Measurements from ENCODE around the gene LOXL4.

LOXL4 gene

DNA sequence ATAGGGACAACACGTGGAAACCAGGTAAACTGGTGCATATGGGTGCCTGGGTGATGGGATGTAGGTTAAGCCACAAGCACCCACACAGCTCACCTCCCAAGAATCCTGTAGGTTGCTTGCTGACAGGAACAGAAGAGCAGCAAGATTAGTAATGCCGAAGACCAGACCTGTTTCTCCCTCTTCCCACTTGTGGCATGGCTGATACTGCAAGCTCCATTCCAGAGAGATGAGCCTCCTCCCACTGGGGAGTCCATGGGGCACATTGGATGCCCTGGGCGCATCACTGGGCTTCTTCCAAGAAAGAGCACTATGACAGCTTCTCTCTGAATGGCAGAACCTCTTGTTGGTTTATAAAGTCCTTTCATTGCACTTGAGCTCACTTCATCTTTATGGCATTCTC lies 44.4 kb upstream of the LOXL4 start:
- DNase-seq (ENCODE audit: low read depth): no peak
- TF ChIP-seq, protein P1, sequence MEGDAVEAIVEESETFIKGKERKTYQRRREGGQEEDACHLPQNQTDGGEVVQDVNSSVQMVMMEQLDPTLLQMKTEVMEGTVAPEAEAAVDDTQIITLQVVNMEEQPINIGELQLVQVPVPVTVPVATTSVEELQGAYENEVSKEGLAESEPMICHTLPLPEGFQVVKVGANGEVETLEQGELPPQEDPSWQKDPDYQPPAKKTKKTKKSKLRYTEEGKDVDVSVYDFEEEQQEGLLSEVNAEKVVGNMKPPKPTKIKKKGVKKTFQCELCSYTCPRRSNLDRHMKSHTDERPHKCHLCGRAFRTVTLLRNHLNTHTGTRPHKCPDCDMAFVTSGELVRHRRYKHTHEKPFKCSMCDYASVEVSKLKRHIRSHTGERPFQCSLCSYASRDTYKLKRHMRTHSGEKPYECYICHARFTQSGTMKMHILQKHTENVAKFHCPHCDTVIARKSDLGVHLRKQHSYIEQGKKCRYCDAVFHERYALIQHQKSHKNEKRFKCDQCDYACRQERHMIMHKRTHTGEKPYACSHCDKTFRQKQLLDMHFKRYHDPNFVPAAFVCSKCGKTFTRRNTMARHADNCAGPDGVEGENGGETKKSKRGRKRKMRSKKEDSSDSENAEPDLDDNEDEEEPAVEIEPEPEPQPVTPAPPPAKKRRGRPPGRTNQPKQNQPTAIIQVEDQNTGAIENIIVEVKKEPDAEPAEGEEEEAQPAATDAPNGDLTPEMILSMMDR (IDR thresholded peaks at IDR 0.05; ENCODE audit: insufficient read depth, low read depth, low read length, missing control alignments): no peak

DNA sequence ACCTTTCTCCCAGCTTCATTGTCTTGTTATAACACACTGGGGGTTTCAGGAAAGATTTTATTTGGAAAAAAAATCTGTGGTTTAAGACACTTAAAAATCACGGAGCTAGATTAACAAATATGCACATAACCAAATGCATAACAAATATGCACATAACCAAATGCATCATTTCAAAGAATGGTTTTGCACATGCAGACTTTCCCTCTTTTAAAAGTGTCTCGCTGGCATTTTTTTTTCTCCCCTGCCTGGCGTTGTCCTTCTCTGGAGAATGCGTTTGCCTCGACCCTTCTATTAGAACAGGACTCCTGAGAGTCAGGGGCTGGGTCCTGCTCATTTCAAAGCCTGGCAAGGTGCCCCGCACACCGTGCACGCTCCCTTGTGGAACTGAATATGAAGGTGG lies 42.7 kb upstream of the LOXL4 start:
- H3K4me3 ChIP-seq (ENCODE audit: low read length): no peak overlapping the region
- no peak for DNase-seq (ENCODE audit: low read depth)
- TF ChIP-seq, protein P1 (IDR thresholded peaks at IDR 0.05; ENCODE audit: insufficient read depth, low read depth, low read length, missing control alignments): no peak

More for the DNA sequence above, 44.4 kb upstream of the LOXL4 start:
- no peak overlapping the region for H3K4me3 ChIP-seq (ENCODE audit: low read length)

DNA sequence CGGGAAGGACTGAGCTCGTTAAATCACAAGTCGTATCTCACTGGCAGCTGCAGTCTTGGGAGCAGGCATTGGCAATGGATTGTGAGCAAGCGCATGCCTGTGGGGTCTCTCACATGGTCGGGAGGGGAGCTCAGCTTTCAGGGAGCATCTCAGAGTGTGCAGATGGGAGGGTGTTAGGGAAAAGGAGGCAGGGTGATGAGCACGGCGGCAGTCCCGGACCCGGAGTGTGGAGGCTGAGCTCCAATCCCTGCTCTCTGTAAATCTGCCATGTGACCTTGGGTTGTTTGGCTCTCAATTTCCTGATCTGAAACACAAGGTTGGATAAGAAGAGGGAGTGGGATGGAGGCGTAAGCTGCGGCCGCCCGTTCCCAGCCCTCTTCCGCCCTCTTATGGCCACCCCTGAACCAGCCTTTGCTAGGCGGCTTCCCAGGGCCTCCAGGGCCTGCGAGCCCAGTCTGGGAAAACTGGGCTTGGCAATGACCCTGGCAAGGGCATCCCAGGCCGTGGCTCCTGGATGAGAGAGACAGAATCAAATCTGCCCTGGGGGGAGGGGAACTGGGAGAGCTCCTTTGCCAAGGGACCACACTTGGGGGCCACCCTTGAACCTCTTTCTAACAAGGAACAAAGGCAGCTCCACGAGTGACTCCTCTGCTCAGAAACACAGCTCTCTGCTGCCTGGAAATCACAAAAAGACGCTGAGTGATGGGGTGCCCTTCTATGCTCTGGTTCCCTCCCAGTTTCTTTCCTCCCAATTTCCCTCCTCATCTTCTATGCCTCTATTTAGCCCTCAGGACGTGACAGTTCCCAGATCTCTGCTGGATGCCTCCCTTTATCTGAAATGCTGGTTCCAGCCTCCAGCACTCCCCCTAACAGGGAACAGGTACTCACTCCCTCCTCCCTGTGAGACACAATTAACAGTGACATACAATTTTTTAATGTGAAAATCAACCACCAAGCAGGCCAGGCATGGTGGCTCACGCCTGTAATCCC lies 41.7 kb upstream of the LOXL4 start:
- peak; percentile 69 for DNase-seq (ENCODE audit: low read depth)
- TF ChIP-seq, protein P1 (IDR thresholded peaks at IDR 0.05; ENCODE audit: insufficient read depth, low read depth, low read length, missing control alignments): peak; percentile 82
- no peak overlapping the region for H3K4me3 ChIP-seq (ENCODE audit: low read length)

DNA sequence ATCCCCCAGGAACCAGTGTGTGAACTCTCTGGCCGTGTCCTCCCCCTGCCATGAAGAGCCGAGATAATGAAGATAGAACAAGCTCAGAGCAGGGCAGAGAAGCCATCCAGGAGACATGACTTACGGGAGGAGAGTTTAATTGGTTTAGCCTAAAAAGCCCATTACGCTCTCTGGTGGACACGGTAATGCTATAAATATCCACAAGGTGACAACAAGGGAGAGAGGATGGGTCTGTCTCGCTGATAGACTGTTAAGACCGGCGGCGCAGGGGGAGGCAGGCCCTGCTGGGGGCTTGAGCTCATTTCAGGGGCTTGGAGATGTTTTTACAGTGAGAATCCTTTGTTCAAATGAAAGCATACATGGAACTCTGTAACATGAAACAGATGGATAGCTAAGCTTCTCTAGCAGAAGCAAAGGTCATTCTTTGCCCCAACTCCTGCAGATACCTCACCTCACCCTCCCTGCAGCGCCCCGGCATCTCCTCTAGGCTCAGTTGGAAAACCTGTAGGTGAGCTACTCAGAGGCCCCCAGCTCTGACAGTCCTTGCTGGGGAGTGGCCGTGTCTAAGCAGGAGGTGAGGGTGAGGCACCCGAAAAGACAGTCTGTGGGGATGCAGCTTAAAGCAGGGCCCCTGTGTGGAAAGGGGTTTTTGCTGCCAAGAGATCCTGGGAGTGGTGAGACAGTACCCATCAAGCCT lies 40.8 kb upstream of the LOXL4 start:
- TF ChIP-seq, protein P1 (IDR thresholded peaks at IDR 0.05; ENCODE audit: insufficient read depth, low read depth, low read length, missing control alignments): no peak
- H3K4me3 ChIP-seq (ENCODE audit: low read length): no peak overlapping the region
- no peak for DNase-seq (ENCODE audit: low read depth)

DNA sequence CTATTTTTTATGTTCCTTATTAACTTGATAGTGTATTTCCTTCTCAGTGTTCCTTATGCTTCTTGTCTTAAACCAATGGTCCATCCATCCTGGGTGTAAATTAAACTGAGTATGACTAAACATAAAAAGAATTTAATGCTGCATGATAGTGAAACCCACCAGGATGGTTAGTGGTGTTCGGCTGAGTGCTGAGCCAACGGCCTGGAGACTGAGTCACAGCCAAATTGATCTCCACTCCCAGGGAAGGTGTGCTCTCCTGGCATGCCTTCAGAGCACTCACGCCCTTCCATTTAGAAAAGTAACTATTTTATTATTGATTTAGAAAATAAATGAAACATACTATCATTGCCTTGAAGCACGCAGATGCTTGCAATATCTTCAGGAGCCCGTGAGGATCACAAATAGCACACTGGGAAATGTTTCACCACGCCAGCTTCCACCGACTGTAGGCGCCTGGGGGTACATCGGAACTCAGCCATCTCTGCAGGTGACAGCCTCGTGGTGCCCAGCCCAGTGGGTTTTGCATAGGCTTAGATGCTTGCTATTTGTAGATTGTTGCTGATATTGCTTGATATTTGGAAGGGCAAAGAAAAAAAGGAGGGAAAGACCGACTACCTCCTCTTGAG lies 40.0 kb upstream of the LOXL4 start:
- TF ChIP-seq, protein P1 (IDR thresholded peaks at IDR 0.05; ENCODE audit: insufficient read depth, low read depth, low read length, missing control alignments): no peak
- DNase-seq (ENCODE audit: low read depth): no peak

DNA sequence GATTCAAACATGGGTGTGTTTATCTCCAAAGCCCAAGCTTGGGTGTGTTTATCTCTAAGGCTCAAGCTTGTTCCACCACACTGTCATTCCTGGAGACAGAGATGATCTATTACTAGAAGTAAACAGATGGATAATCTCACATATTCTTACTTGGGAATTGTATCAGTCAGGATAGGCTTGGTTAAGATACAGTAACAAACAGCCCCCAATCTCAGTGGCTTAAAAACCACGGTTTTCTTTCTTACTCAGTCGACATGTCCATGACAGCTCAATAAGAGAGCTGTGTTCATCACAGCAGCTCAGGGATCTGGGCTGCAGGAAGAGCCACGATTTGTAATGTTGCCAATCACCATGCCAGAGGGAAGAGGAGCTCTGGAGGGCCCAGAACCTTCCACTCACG lies 38.5 kb upstream of the LOXL4 start:
- DNase-seq (ENCODE audit: low read depth): no peak
- TF ChIP-seq, protein P1 (IDR thresholded peaks at IDR 0.05; ENCODE audit: insufficient read depth, low read depth, low read length, missing control alignments): no peak
- H3K4me3 ChIP-seq (ENCODE audit: low read length): no peak overlapping the region

More for the DNA sequence above, 40.0 kb upstream of the LOXL4 start:
- no peak overlapping the region for H3K4me3 ChIP-seq (ENCODE audit: low read length)
